Ramos (cell line): Measurements from ENCODE around the gene ME2.
"Not testable (repeated sequence)": the region's sequence is repeated elsewhere in the genome, so short reads cannot be mapped to it uniquely, and the experiment has no call there.

Experiments
- in situ Hi-C: fragments of 300-500 bp; cut with MboI; formaldehyde crosslinking; loops from one replicate; pipeline ENCODE4 v1.14.3; 2022; ENCODE audit warnings: low sequenced_read_pairs; ENCODE audit not compliant: unreplicated experiment

The ME2 gene

DNA sequence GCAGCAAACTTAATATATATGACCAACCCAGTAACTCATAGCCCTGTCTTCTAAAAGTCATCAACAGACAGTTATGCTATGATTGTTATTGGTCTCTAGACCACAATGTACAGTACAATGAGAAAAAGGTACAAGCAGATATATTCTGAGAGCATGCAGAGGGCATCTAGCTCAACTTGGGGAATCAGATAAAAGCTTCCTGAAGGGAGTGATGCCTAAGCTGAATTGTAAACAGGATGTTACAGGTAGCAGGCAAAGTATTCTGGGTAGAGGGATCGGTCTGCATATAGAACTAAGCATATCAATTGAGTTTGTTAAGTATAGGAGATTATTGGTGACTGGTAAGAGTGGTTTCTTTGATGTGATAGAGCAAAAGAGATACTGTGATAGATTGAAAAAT is 30.3 kb downstream of the ME2 start:
- in situ Hi-C loops = no loop called here

DNA sequence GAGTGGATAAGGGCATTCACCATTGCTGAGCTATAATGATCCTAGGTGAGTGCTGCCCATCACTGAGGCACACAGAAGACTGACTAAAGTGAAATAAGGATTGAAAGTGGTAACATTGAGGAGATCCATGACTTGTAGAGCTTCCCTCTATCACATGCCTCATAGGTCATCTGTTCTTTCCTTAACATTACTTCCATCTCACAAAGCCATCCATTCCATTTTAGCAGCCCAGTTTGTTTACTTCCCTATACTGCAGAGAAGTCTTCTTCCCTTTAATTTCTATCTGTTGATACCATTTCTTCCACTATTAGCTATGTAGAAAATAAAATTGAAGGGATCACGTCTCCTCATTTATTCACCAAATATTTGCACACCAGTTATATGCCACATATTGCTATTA is 32.1 kb downstream of the ME2 start:
- in situ Hi-C loops = no loop called here

DNA sequence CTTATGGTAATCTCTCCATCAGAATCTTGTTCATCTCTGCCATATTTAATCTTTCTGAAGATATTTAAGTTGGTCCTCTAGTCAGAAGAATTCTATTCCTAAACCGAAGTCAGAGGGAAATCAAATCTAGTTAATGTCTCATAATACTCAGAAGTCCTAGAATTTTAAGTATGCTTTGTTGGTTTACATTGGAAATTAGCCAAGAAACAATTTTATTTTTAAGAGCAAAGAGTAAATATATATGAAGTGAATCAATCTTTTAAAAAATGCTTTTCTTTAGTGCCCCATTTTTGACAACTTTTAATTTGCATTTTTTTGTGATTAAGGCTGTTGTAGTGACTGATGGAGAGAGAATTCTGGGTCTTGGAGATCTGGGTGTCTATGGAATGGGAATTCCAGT is 38.1 kb downstream of the ME2 start:
- in situ Hi-C loops = no loop called here

DNA sequence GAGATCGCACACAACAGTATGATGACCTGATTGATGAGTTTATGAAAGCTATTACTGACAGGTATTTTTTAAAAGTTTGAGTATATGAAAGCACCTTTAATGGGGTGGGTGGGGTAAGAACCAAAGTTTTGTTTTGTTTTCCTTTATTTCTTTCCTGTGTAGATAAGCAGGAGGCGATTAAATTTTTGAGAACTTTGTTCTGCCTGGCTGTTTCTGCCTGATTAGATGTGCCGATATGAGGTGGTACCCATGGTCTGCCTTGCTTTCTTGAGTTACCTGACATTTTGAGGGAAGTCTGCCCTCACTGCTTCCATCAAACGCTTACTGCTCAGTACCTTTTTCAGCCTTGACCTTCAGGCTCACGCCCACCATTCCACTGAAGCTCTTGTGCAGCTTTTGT is 39.2 kb downstream of the ME2 start:
- in situ Hi-C loops = no loop called here

DNA sequence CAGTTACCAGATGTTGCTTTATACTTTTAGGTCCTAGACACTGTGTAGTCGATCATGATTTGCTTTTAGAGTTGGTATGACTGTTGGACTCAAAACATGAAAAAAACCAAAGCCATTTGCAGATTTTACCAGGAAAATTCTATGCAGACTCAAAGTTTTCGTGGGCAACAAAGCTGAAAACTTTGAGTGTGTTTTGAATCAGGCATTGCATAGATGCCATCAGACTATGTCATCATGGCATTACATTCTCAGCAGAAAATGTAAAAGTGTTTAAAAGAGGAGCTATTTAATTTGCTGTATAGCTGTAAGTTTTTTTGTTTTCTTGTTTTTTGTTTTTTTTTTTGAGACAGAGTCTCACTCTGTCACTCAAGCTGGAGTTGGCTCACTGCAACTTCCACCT is 45.5 kb downstream of the ME2 start:
- in situ Hi-C loops = no loop called here

DNA sequence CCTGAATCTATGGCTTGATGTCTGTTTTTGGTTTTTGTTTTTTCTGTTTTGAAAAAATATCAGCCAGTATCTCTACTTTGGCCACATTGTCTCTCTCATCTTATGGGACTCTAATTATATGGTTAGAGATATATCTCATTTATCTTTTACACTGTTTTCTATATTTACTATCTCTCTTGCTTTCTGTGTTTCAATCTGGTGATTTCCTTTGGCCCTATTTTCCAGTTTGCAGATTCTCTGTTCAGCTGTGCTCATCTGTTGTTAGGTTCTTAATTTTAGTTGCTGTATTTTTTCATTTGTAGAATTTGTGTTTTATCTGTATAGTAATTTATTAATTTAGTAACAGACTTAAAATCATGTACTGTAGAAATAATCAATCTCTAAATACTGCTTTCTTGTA is 47.6 kb downstream of the ME2 start:
- in situ Hi-C loops = no loop called here

DNA sequence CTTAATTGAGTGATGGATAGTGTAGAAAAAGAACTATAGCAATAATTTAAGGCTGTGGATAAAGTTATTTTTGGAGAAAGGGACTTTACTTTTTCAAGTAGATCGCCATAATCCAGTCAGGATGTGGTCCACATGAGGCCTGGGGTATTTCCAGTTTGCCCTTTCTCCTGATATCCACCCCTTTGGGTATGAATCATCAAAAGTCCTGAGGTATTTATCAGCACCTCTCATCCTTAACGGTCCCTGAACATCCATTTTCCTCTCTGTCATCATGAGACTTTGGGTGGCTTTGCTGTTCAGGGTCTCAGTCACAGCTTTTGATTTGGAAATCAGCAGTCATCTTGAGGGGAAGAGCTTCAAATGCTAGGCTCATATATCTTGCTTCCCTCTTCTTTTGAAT is 49.6 kb downstream of the ME2 start:
- in situ Hi-C loops = no loop called here

DNA sequence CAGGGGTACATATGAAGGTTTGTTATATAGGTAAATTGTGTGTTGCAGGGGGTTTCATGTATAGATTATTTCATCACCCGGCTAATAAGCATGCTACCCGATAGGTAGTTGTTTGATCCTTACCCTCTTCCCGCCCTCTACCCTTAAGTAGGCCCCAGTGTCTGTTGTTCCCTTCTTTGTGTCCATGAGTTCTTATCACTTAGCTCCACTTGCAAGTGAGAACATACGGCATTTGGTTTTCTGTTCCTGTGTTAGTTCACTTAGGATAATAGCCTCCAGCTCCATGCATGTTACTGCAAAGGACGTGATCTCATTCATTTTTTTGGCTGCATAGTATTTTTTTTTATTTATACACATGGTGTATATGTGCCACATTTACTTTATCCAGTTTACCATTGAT is 54.8 kb downstream of the ME2 start:
- in situ Hi-C loops = no loop called here

DNA sequence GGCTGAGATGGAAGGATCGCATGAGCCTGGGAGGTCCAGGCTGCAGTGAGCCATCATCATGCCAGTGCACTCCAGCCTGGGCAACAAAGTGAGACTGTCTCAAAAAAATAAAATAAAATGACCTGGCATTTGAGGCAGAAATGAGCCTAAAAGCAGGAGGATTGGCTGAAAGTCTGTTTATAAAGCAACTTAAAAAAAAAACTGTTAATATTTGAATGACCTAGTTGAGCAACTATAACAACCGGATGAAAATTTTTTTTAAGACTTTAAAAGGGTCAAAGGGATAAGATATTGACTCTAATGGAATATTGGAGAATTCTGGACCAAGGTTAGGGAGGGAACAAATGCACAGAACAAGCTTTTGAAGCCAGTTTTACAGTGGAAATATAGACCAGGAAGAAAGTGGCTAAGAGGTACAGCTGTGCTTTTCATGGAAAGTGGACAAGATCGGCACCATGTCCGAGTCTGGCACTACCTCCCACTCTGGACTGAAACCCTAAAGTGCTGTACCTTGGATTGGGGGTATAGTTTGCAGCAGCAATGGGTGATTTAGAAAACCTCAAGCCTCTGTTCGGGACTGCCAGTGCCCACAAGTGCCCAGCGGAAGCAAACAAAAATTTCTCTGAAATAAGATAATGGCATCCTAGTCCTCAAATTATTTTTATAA is 55.8 kb downstream of the ME2 start:
- in situ Hi-C loops = no loop called here

DNA sequence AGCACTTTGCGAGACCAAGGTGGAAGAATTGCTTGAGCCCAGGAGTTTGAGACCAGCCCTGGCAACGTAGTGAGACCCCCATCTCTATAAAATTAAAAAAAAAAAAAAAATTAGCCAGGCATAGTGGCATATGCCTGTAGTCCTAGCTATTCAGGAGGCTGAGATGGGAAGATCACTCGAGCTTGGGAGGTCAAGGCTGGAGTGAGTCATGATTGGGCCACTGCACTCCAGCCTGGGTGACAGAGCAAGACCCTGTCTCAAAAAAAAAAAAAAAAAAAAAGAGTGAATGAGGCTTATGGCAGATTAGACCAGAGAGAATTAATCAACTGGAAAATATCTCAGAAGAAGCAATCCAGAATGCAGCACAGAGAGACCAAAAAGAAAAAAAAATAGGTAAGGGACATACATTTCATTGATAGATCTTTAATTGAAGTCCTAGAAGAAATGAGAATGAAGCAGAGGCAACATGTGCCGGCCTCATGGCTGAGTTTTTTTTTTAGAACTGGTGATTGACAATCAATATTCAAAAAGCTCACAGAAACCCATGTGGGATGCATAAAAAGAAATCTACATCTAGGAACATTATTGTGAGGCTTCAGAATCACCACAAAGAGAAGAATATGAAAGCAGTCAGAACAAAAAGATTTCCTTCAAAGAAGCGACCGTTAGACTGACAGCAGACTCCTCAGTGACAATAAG is 56.7 kb downstream of the ME2 start:
- in situ Hi-C loops = no loop called here

DNA sequence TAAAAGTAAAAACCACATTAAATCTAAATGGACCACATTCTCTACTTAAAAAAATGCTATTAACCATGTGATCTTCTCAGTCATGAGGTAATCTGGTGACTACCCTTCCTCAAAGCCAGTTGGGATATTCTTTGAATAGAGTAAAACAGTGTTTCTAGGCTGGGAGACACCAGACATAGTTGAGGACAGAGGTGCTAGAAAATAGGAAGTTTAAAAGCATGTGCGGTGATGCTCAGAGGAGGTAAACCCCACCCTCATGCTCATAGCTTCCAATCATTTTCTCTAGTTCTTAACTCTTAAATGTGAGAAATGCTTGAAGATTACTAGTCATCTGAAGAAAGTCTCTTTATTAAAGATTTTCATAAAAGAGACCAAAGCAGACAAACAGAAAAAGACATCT is 58.3 kb downstream of the ME2 start:
- in situ Hi-C loops = no loop called here

DNA sequence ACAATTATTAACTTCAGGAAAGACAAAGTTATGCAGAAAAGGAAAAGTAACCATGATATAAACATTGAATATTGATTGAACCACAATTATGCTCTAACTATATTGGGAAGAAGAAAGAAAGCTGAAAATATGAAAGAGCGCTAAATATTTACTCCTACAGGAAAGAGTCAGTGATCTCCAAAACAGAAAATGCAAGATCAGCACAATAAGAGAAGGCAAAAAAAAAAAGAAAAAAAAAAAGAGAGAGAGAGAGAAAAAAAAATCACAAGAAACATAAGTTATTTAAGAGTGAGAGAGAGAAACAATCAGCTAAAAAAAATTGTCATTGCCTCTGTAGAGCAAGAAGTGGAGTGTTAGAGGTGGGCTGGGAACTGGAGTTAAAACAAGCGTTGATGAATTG is 60.0 kb downstream of the ME2 start:
- in situ Hi-C loops = no loop called here

DNA sequence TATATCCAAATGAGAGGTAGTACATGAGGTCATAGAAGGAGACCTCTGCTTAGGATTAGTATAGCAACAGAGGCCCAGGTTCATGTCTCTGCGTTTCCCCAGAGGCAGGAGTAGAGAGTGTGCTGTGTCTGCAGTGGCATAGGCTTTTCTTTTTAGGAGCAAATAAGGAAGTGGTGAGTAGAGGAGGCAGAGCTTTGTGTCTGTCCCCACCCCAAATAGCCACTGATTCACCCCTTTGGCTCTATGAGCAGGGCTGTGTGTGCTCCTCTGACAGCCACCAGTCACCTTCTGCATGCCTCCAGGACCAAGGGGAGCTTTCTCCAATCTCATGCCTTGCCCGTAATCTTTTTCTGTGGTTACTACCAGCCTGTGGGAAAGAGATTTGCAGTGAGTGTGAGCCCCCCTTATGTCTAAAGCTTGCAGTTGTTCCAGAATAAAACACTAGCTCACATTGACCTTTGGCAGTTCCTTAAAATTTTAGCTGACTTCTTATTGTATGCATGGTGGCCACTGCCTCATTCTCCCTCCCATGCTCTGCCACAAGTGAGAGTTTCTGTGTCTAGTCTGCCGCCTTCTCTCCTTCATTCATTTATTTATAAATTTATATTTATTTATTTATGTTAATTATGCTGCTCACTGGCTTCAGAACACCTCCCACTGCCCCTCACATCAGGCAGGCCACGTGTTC is 65.5 kb downstream of the ME2 start:
- in situ Hi-C loops = no loop called here

DNA sequence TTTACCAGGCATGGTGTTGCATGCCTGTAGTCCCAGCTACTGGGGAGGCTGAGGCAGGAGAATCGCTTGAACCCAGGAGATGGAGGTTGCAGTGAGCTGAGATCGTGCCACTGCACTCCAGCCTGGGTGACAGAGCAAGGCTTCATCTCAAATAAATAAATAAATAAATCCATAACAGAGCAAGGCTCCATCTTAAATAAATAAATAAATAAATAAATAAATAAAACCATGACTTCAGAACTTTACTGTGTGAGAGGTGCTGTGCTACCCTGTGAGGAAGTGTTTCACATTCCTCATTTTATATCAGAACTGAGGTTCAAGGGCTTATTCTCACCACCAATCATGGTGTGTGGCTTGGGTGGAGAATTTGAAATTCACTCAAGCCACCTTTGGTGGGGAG is 67.0 kb downstream of the ME2 start:
- in situ Hi-C loops = not testable (repeated sequence)

DNA sequence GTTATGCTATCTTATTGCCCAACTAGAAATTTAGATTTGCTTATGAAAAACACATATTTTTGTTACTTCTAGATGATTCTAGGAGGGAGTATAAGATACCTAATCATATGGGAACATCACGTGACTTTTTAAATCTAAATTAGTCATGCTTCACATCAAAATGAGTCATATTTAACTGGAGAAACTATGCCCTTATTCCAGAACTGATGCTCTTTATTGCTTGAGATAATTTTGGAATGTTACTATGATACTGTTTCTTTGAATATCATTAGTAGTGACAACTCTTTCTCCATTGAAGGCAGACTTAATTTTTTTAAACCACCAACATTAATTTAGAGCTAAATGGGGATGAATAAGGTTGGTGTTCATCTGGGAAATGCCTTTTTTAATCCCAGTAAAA is 69.0 kb downstream of the ME2 start:
- in situ Hi-C loops = no loop called here

DNA sequence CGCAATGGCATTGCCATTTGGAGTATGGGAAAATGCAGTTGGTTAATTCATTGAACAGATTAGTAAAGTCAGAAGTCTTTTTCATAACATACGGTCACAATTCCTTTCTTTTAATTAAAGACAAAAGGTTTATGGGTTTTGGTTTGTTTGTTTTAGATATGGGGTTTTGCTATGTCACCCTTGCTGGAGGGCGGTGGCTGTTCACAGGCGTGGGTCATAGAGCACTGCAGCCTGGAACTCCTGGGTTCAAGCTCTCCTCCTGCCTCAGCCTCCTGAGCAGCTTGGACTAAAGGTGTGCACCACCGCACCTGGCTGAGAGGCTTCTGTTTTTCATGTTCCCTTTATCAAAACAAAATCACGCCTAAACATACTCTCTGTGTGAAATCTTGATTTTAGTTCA is 70.3 kb downstream of the ME2 start:
- in situ Hi-C loops = no loop called here

DNA sequence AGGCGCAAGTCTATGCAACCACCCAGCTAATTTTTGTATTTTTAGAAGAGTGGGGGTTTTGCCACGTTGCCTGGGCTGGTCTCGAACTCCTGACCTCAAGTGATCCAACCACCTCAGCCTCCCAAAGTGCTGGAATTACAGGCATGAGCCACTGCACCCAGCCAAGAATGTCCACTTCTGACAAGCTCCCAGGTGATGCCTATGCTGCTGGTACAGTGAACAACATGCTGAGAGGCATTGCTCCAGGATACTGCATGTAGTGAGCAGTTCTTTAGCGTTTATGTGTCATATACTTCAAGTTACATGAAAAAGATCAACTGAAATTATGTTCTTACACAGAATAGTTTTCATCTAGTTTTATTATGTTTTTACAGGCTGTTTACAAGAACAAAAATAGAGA is 71.7 kb downstream of the ME2 start:
- in situ Hi-C loops = no loop called here

DNA sequence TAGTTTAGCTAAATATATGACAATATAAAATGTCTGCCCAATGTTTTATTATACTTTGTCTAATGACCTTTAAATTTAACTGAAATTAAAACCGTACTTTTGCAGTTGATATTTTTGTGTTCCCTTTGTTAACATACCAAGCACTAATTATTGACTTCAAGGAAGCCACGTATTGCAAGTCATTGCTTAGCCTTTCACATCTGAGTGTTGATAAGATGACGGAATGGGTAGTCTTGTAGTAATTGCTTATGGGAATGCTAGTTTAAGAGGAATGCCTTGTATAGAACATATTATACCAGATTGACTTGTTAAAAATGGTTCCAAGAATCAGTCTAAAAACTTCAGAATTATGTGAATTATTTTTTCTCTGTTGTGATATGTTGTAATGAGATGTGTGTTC is 74.9 kb downstream of the ME2 start:
- in situ Hi-C loops = no loop called here

DNA sequence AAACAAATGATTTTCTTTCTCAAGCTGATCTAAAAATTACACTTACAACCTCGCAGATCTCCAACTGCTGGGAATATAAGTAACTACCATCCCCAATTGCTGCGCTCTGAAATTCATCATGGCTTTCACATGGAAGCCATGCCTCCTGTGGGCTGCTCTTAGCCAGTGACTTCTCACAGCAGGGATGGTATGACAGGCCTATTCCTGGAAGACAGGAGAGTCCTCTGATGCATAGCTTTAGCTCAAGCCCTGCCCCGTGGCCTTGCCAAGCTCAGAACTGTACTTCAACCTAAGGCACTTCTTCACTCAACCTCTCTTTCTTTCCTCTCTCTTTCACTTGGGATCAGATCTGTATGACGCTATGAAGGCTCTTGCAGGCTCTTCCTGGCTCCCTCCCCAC is 76.3 kb downstream of the ME2 start:
- in situ Hi-C loops = no loop called here

DNA sequence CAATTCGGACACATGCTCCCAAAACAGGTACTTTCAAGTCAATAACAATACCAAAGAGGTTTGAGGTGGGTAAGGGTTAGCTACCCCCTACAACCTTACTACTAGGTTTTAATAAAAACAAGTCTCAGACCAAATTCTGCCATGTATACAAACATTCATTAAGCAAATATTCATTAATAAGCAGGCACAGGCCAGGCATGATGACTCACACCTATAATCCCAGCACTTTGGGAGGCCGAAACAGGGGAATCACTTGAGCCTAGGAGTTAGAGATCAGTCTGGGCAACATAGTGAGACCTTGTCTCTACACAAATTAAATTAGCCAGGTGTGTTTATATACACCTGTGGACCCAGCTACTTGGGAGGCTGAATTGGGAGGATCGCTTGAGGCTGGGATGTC is 77.2 kb downstream of the ME2 start:
- in situ Hi-C loops = no loop called here

DNA sequence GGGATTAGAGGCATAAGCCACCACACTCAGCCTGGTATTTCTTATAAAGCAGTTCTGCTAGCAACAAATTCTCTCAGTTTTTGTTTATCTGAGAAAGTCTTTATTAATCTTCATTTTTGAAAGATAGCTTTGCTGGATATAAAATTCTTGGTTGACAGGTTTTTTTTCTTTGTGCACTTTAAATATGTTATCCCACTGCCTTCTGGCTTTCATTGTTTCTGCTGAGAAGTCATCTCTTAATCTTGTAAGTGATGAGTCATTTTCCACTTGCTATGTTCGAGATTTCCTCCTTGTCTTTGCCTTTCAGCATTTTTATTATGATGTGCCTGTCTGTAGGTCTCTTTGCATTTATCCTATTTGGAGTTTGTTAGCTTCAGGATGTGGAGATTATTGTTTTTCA is 83.1 kb downstream of the ME2 start:
- in situ Hi-C loops = no loop called here
